Embryonic facial prominence (tissue), 1 donor: ENCODE data around the gene COG7.
"Not testable (repeated sequence)": the region's sequence is repeated elsewhere in the genome, so short reads cannot be mapped to it uniquely, and the experiment has no call there.

Source experiments
- DNase-seq: peaks from one replicate; pipeline ENCODE4 v3.0.0-alpha.2; 2016; ENCODE audit errors: extremely low spot score

COG7 gene

GRCh38 chr16:23469814-23470213 is 16.8 kb upstream of the COG7 start:
- DNase-seq: no peak

- no peak for DNase-seq
Observed at GRCh38 chr16:23466162-23466885, 13.3 kb upstream of the COG7 start.

GRCh38 chr16:23465179-23465578 is 12.2 kb upstream of the COG7 start:
- DNase-seq: no peak

GRCh38 chr16:23464196-23464595 is 11.2 kb upstream of the COG7 start:
- DNase-seq: no peak

GRCh38 chr16:23462994-23463393 is 10.0 kb upstream of the COG7 start:
- DNase-seq: peak; percentile 30

- no peak for DNase-seq
Observed at GRCh38 chr16:23453338-23454052, 506 bp upstream of the COG7 start.

- no peak for DNase-seq
Observed at GRCh38 chr16:23452221-23452571, 793 bp downstream of the COG7 start.

GRCh38 chr16:23448392-23448791 is 4.6 kb downstream of the COG7 start:
- DNase-seq: no peak

GRCh38 chr16:23437542-23437941 is 15.4 kb downstream of the COG7 start:
- not testable (repeated sequence) for DNase-seq

- no peak for DNase-seq
Observed at GRCh38 chr16:23436951-23437350, 16.0 kb downstream of the COG7 start.

- DNase-seq: no peak
Observed at GRCh38 chr16:23435500-23435899, 17.5 kb downstream of the COG7 start.

- peak; percentile 48 for DNase-seq
Observed at GRCh38 chr16:23434380-23434779, 18.6 kb downstream of the COG7 start.

- DNase-seq: no peak
Observed at GRCh38 chr16:23433261-23433920, 19.6 kb downstream of the COG7 start.

- DNase-seq: no peak
Observed at GRCh38 chr16:23432176-23433128, 20.5 kb downstream of the COG7 start.

- no peak for DNase-seq
Observed at GRCh38 chr16:23428351-23428750, 24.6 kb downstream of the COG7 start.

- DNase-seq: no peak
Observed at GRCh38 chr16:23424292-23424958, 28.6 kb downstream of the COG7 start.

GRCh38 chr16:23423496-23424049 is 29.4 kb downstream of the COG7 start:
- DNase-seq: no peak

GRCh38 chr16:23420011-23420410 is 33.0 kb downstream of the COG7 start:
- DNase-seq: no peak

GRCh38 chr16:23416816-23417215 is 36.2 kb downstream of the COG7 start:
- no peak for DNase-seq

GRCh38 chr16:23414731-23415130 is 38.3 kb downstream of the COG7 start:
- DNase-seq: no peak

GRCh38 chr16:23410176-23410575 is 42.8 kb downstream of the COG7 start:
- DNase-seq: no peak
